GM18868 (cell line): Measurements from ENCODE around the gene MOSMO.
"Not testable (repeated sequence)": the region's sequence is repeated elsewhere in the genome, so short reads cannot be mapped to it uniquely, and the experiment has no call there.

Experiments
- ATAC-seq: cut with Tn5 transposase; IDR thresholded peaks from one replicate; pipeline ENCODE4 v1.9.1; 2021; ENCODE audit warnings: mild to moderate bottlenecking, moderate library complexity; ENCODE audit not compliant: unreplicated experiment

MOSMO gene

GRCh38 chr16:22001591-22001990, 6.3 kb upstream of the MOSMO start:
- ATAC-seq = no peak

- ATAC-seq = not testable (repeated sequence)
Observed at GRCh38 chr16:22002047-22002446, 5.9 kb upstream of the MOSMO start.

- ATAC-seq = no peak
Observed at GRCh38 chr16:22003195-22003594, 4.7 kb upstream of the MOSMO start.

GRCh38 chr16:22004341-22004740, 3.6 kb upstream of the MOSMO start:
- no peak for ATAC-seq

- no peak for ATAC-seq
Observed at GRCh38 chr16:22005746-22006145, 2.2 kb upstream of the MOSMO start.

- no peak for ATAC-seq
Observed at GRCh38 chr16:22006636-22007035, 1.3 kb upstream of the MOSMO start.

- no peak for ATAC-seq
Observed at GRCh38 chr16:22007159-22007508, 777 bp upstream of the MOSMO start.

GRCh38 chr16:22008215-22009059, 526 bp downstream of the MOSMO start:
- ATAC-seq = peak; percentile 26

GRCh38 chr16:22010902-22011301, 3.0 kb downstream of the MOSMO start:
- no peak for ATAC-seq

GRCh38 chr16:22012241-22012640, 4.3 kb downstream of the MOSMO start:
- no peak for ATAC-seq

GRCh38 chr16:22013486-22013885, 5.6 kb downstream of the MOSMO start:
- no peak for ATAC-seq

GRCh38 chr16:22014271-22014873, 6.5 kb downstream of the MOSMO start:
- peak; percentile 45 for ATAC-seq

GRCh38 chr16:22016927-22017326, 9.0 kb downstream of the MOSMO start:
- no peak for ATAC-seq

GRCh38 chr16:22018559-22018958, 10.6 kb downstream of the MOSMO start:
- ATAC-seq = no peak

GRCh38 chr16:22022151-22022550, 14.2 kb downstream of the MOSMO start:
- no peak for ATAC-seq

GRCh38 chr16:22023505-22023904, 15.6 kb downstream of the MOSMO start:
- ATAC-seq = peak; percentile 40

GRCh38 chr16:22024785-22025184, 16.9 kb downstream of the MOSMO start:
- not testable (repeated sequence) for ATAC-seq

- ATAC-seq = no peak
Observed at GRCh38 chr16:22027633-22028032, 19.7 kb downstream of the MOSMO start.

GRCh38 chr16:22029632-22030031, 21.7 kb downstream of the MOSMO start:
- ATAC-seq = no peak

GRCh38 chr16:22030087-22030812, 22.3 kb downstream of the MOSMO start:
- ATAC-seq = no peak

- no peak for ATAC-seq
Observed at GRCh38 chr16:22031483-22032083, 23.7 kb downstream of the MOSMO start.
